ENCODE measurements around the gene MBD3L3. TPM values are rescaled to one million over a fixed set of nuclear protein-coding genes. Genes with fewer than 3 reads are reported as not detected.
"Not testable (repeated sequence)": the region's sequence is repeated elsewhere in the genome, so short reads cannot be mapped to it uniquely, and the experiment has no call there.

Gene MBD3L3
- total and polyA plus RNA-seq, 2 donors (not counting 3 experiments of a cell fraction or from before 2014, with no cell fraction given), result not detected

DNA sequence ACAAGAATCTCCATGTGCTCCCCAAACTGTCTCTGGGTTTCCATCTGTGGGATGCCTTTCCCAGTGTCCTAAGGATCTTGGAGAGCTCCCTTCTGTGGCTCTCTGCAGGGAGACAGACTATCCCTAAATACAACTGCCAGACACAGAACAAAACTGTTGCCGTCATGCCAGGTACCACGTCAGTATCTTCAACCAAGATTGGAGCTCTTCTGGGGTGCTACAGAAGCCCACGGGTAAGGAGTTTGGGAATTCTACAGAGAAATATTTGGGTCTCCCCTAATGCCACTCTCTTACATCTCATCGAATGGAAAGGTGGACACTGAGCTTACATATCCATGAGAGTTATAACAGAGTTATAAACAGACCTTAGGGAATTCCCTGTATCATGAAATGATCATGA is 4.9 kb upstream of the MBD3L3 start:
- Histone ChIP-seq H3K9ac (replicated peaks; ENCODE audit: extremely low read depth, insufficient read depth, low read length) (no peak overlapping the region), H3K9me1 (replicated peaks; ENCODE audit: control insufficient read depth, extremely low read depth, insufficient read depth, low read length) (no peaks in the 10 kb centered on the region), H3K36me3 (ENCODE audit: control insufficient read depth in 2 of 2, extremely low read depth in 1 of 2, insufficient read depth in 2 of 2, low read length in 2 of 2) (no peaks in the 10 kb centered on the region), H3K4me3 (replicated peaks in 1 of 3; ENCODE audit: insufficient read depth in 1 of 3, low read depth in 1 of 3, low read length in 3 of 3) (no peak overlapping the region), H4K20me1 (replicated peaks; ENCODE audit: control insufficient read depth, extremely low read depth, insufficient read depth, low read length) (no peaks in the 10 kb centered on the region), H3K27ac (ENCODE audit: insufficient read depth, low read depth, low read length) (no peak overlapping the region), H3K4me2 (ENCODE audit: insufficient read depth, low read length) (no peak overlapping the region), H2AFZ (ENCODE audit: low read depth, low read length) (no peak overlapping the region), H3K9me3 (replicated peaks; ENCODE audit: control insufficient read depth, insufficient read depth, low read length) (no peaks in the 10 kb centered on the region), H3K4me1 (ENCODE audit: control insufficient read depth, extremely low read depth, insufficient read depth, low read length) (no peaks in the 10 kb centered on the region), H3K27me3 (ENCODE audit: control insufficient read depth in 2 of 2, insufficient read depth in 2 of 2, low read length in 2 of 2) (no peaks in the 10 kb centered on the region), H3K79me2 (ENCODE audit: control insufficient read depth, insufficient read depth, low read length) (no peaks in the 10 kb centered on the region)
- no peak for DNase-seq (ENCODE audit: low read depth, low spot score)
- no peak for FAIRE-seq
- ChIA-PET POLR2A (no interaction called here), CTCF (interaction anchor here (0.9 kb wide), 1 partner anchor 121 kb away, joined by 3 read pairs; no protein-coding TSS in a partner anchor)
- TF ChIP-seq GATA2 (IDR thresholded peaks at IDR 0.05; ENCODE audit: insufficient read depth, insufficient read length, low read depth, low read length), result no peak
- TF ChIP-seq, protein P1, sequence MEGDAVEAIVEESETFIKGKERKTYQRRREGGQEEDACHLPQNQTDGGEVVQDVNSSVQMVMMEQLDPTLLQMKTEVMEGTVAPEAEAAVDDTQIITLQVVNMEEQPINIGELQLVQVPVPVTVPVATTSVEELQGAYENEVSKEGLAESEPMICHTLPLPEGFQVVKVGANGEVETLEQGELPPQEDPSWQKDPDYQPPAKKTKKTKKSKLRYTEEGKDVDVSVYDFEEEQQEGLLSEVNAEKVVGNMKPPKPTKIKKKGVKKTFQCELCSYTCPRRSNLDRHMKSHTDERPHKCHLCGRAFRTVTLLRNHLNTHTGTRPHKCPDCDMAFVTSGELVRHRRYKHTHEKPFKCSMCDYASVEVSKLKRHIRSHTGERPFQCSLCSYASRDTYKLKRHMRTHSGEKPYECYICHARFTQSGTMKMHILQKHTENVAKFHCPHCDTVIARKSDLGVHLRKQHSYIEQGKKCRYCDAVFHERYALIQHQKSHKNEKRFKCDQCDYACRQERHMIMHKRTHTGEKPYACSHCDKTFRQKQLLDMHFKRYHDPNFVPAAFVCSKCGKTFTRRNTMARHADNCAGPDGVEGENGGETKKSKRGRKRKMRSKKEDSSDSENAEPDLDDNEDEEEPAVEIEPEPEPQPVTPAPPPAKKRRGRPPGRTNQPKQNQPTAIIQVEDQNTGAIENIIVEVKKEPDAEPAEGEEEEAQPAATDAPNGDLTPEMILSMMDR (IDR thresholded peaks at IDR 0.05; ENCODE audit: extremely low read depth in 1 of 2, insufficient read depth in 1 of 2, low read depth in 1 of 2, low read length in 2 of 2), result no peak
- no peak for TF ChIP-seq POLR2AphosphoS5 (IDR thresholded peaks at IDR 0.05; ENCODE audit: insufficient read depth, low read depth, low read length)
- no peak for TF ChIP-seq MYC (IDR thresholded peaks at IDR 0.05; ENCODE audit: low read depth, low read length)
- no peak for TF ChIP-seq POLR2A (IDR thresholded peaks at IDR 0.05; ENCODE audit: low read depth, low read length)
- TF ChIP-seq, protein P2, sequence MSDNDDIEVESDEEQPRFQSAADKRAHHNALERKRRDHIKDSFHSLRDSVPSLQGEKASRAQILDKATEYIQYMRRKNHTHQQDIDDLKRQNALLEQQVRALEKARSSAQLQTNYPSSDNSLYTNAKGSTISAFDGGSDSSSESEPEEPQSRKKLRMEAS (IDR thresholded peaks at IDR 0.05; ENCODE audit: insufficient read depth, insufficient read length), result no peak
- BruUV-seq (replicated peaks), result no TSS peak
- intact Hi-C loops (cut with micrococcal nuclease) (no loop called here), dilution Hi-C loops (cut with MboI; ENCODE audit: extremely low pct_ligation_motif_present, low sequenced_read_pairs) (no loop called here)

DNA sequence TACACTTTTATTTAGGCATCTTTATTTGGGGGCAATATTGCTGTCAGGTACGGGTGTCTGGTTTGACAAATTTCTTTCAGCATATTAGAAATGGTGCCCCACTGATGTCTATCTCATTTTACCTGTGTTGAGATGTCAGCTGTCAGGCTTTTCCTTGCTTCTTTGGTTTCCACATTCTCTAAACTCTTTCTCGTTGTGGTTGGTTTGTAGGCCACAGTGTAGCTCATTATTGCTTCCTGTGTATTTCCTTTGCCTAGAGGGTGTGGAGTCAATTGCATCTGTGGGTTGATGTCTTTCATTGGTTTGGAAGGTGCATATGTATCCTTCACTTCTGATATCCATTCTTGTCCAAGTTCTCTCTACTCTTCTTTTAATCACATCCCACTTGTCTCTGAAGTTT is 1.5 kb upstream of the MBD3L3 start:
- H3K27ac ChIP-seq (ENCODE audit: insufficient read depth, low read depth, low read length); H3K9ac ChIP-seq (replicated peaks; ENCODE audit: extremely low read depth, insufficient read depth, low read length); intact Hi-C loops (cut with micrococcal nuclease); POLR2A ChIA-PET; H3K9me1 ChIP-seq (replicated peaks; ENCODE audit: control insufficient read depth, extremely low read depth, insufficient read depth, low read length); H3K27me3 ChIP-seq (ENCODE audit: control insufficient read depth in 2 of 2, insufficient read depth in 2 of 2, low read length in 2 of 2); dilution Hi-C loops (cut with MboI; ENCODE audit: extremely low pct_ligation_motif_present, low sequenced_read_pairs); H2AFZ ChIP-seq (ENCODE audit: low read depth, low read length); BruUV-seq (replicated peaks); H3K79me2 ChIP-seq (ENCODE audit: control insufficient read depth, insufficient read depth, low read length); CTCF ChIA-PET; H3K36me3 ChIP-seq (ENCODE audit: control insufficient read depth in 2 of 2, extremely low read depth in 1 of 2, insufficient read depth in 2 of 2, low read length in 2 of 2); FAIRE-seq; H4K20me1 ChIP-seq (replicated peaks; ENCODE audit: control insufficient read depth, extremely low read depth, insufficient read depth, low read length); DNase-seq (ENCODE audit: low read depth, low spot score); H3K4me2 ChIP-seq (ENCODE audit: insufficient read depth, low read length); H3K4me3 ChIP-seq (replicated peaks in 1 of 3; ENCODE audit: insufficient read depth in 1 of 3, low read depth in 1 of 3, low read length in 3 of 3); H3K4me1 ChIP-seq (ENCODE audit: control insufficient read depth, extremely low read depth, insufficient read depth, low read length); H3K9me3 ChIP-seq (replicated peaks; ENCODE audit: control insufficient read depth, insufficient read depth, low read length): not testable (repeated sequence)

DNA sequence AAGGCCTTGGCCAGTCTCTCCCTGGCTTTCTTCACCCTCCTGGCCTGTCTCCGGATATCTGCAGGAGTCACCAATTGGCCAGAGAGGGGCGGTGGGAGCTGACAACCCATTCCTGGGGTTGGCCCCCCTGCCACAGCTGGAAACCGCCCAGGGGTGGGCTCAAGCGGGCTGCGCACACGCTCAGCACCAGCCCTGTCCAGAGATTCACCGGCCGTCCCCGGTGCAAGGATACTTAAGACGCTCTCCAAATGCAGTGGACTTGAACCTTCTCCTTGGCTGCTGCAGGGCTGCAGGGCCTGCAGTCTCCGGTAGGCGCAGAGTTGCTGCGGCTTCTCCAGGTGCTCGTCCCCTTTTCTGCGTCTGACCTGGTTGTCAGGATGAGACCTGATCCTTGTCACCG is 2.1 kb downstream of the MBD3L3 start:
- H3K9ac ChIP-seq (replicated peaks; ENCODE audit: extremely low read depth, insufficient read depth, low read length); H3K9me3 ChIP-seq (replicated peaks; ENCODE audit: control insufficient read depth, insufficient read depth, low read length); H3K79me2 ChIP-seq (ENCODE audit: control insufficient read depth, insufficient read depth, low read length); H4K20me1 ChIP-seq (replicated peaks; ENCODE audit: control insufficient read depth, extremely low read depth, insufficient read depth, low read length); BruUV-seq (replicated peaks); FAIRE-seq; intact Hi-C loops (cut with micrococcal nuclease); dilution Hi-C loops (cut with MboI; ENCODE audit: extremely low pct_ligation_motif_present, low sequenced_read_pairs); H2AFZ ChIP-seq (ENCODE audit: low read depth, low read length); H3K9me1 ChIP-seq (replicated peaks; ENCODE audit: control insufficient read depth, extremely low read depth, insufficient read depth, low read length); H3K36me3 ChIP-seq (ENCODE audit: control insufficient read depth in 2 of 2, extremely low read depth in 1 of 2, insufficient read depth in 2 of 2, low read length in 2 of 2); CTCF ChIA-PET; DNase-seq (ENCODE audit: low read depth, low spot score); H3K27ac ChIP-seq (ENCODE audit: insufficient read depth, low read depth, low read length); POLR2A ChIA-PET; H3K4me3 ChIP-seq (replicated peaks in 1 of 3; ENCODE audit: insufficient read depth in 1 of 3, low read depth in 1 of 3, low read length in 3 of 3); H3K4me1 ChIP-seq (ENCODE audit: control insufficient read depth, extremely low read depth, insufficient read depth, low read length); H3K27me3 ChIP-seq (ENCODE audit: control insufficient read depth in 2 of 2, insufficient read depth in 2 of 2, low read length in 2 of 2); H3K4me2 ChIP-seq (ENCODE audit: insufficient read depth, low read length): not testable (repeated sequence)

All from endothelial cell of umbilical vein (primary cell).